Ammon's horn (tissue), 1 donor: ENCODE measurements around the gene CDR2.

ENCODE experiments used
- DNase-seq: peaks from one replicate; pipeline ENCODE4 v3.0.0-alpha.2; 2016; ENCODE audit warnings: low spot score

The CDR2 gene

GRCh38 chr16:22324787-22325597, 49.4 kb downstream of the CDR2 start:
- no peak for DNase-seq

GRCh38 chr16:22323959-22324786, 50.2 kb downstream of the CDR2 start:
- no peak for DNase-seq

- no peak for DNase-seq
Measured at GRCh38 chr16:22323173-22323958, 51.1 kb downstream of the CDR2 start.

- no peak for DNase-seq
Measured at GRCh38 chr16:22322741-22323140, 51.7 kb downstream of the CDR2 start.

DNA sequence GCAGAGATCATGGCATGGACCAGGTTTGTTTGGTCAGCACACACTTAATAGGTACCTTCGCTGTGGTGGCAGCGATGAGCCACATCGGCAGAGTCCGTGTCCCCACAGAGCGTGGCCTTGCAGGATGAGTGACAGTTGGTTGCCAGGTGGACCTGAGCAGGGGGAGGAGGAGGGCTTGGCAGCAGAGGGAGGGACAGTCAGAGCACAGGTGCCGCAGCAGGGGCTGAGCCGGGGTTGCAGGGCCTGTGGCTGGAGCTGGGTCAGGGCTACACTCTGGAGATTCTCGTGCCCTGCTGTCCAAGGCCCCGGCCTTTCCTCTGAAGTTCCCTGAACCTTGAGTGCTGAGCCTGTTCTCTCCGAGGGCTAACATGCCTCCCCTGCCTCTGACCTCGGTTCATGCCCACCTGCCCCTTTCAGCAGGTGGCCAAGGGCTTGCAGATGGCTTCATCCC, 52.4 kb downstream of the CDR2 start:
- no peak for DNase-seq

- peak; percentile 86 for DNase-seq
Measured at GRCh38 chr16:22321340-22322001, 52.9 kb downstream of the CDR2 start.

GRCh38 chr16:22320572-22321339, 53.7 kb downstream of the CDR2 start:
- DNase-seq: no peak

GRCh38 chr16:22318690-22319358, 55.6 kb downstream of the CDR2 start:
- no peak for DNase-seq

DNA sequence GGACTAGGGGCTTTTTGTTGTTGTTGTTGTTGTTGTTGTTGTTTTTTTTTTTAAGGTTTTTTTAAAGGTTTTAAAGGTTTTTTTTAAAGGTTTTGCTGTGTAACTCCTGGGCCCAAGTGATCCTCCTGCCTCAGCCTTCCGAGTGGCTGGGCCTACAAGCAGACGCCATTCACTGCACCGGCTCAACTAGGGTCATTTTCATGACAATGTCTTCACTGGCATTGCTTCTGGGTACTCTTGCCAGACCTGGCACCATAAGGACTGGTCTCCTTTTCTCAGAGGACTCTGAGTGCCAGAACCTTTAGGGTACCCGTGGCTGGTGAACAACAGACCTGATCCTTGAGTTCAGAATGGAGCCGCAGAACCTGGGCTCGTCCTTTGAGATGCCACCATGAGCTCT, 56.8 kb downstream of the CDR2 start:
- no peak for DNase-seq

- no peak for DNase-seq
Measured at GRCh38 chr16:22317001-22317530, 57.4 kb downstream of the CDR2 start.

DNA sequence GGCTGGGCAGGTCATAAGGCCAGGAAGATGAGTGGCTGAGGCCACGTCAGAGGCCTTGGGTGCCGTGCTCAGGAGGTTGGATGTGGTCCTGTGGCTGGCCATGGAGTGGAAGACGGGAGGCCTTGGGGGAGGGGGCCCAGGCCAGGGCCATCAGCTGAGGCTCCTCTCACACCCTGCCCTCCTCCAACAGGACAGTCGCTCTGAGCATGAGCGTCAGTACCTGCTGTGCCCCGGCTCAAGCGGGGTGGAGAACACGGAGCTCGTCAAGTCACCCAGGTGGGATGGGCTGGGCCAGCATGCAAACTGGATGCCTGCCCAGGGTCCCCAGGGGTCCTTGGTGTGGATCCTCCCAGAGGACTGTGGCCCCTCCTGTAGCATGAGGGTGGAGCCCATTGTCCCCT, 58.0 kb downstream of the CDR2 start:
- no peak for DNase-seq

GRCh38 chr16:22315979-22316378, 58.4 kb downstream of the CDR2 start:
- no peak for DNase-seq

GRCh38 chr16:22314661-22315626, 59.5 kb downstream of the CDR2 start:
- DNase-seq: no peak

GRCh38 chr16:22313876-22314470, 60.4 kb downstream of the CDR2 start:
- no peak for DNase-seq

- DNase-seq: no peak
Measured at GRCh38 chr16:22312897-22313781, 61.3 kb downstream of the CDR2 start.

DNA sequence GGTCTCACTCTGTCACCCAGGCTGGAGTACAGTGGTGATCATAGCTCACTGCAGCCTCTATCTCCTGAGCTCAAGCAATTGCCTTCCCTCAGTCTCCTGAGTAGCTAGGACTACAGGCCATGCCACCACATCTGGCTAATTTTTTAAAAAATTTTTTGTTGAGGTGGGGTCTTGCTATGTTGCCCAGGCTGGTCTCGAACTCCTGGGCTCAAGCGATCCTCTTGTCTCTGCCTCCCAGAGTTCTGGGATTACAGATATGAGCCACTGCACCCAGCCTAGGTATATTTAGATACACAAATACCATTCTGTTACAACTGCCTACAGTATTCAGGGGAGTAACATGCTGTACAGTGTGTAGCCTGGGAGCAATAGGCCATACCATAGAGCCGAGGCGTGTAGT, 62.9 kb downstream of the CDR2 start:
- DNase-seq: no peak

DNA sequence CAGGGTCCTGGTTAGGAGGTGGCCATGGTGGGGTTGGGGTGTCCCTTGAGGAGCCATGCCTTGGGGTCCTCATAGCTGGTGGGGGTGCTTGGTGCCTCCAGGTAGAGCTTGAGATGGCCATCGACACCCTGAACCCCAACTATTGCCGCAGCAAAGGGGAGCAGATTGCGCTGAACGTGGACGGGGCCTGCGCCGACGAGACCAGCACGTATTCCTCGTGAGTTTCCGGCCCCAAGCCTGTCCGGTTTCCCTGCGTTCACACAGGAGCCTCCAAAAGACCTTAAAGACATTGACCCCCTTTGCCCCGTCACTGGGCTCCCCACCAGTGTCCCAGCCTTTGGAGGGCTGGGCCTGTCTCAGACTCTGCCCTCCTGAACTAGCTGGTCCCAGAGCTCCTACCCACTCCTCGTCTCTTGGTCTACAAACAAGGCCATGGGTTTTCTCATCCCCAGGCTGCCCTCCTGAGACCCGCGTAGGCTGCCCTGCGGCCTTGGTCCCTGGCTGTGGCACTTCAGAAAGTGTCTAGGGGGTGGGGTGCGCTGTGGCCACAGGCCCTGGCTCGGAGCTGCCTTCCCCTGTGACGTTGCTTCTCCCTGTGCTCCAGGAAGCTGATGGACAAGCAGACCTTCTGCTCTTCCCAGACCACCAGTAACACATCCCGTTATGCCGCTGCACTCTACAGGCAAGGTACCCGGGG, 65.4 kb downstream of the CDR2 start:
- no peak for DNase-seq
